Esophagus squamous epithelium (tissue), 4 donors: ENCODE data around the gene GAL3ST2.

Experiments used
- POLR2A ChIP-seq, 4 donors: fragments of 450-650 bp; IDR thresholded peaks; one replicate each; pipeline ENCODE4 v1.6.1; 2017; ENCODE audit warnings: antibody characterized with exemption in 4 of 4, mild to moderate bottlenecking in 4 of 4, moderate library complexity in 3 of 4
- TF ChIP-seq, protein P1 (sequence below), 6 experiments: fragments of 450-650 bp in 4 of 6; fragments of 200-600 bp in 2 of 6; sonication (generic) in 2 of 6; IDR thresholded peaks; one replicate each; pipeline ENCODE4 v1.5.1; 2016 to 2019; ENCODE audit warnings: antibody characterized with exemption in 6 of 6, mild to moderate bottlenecking in 4 of 6, moderate library complexity in 4 of 6

DNA sequence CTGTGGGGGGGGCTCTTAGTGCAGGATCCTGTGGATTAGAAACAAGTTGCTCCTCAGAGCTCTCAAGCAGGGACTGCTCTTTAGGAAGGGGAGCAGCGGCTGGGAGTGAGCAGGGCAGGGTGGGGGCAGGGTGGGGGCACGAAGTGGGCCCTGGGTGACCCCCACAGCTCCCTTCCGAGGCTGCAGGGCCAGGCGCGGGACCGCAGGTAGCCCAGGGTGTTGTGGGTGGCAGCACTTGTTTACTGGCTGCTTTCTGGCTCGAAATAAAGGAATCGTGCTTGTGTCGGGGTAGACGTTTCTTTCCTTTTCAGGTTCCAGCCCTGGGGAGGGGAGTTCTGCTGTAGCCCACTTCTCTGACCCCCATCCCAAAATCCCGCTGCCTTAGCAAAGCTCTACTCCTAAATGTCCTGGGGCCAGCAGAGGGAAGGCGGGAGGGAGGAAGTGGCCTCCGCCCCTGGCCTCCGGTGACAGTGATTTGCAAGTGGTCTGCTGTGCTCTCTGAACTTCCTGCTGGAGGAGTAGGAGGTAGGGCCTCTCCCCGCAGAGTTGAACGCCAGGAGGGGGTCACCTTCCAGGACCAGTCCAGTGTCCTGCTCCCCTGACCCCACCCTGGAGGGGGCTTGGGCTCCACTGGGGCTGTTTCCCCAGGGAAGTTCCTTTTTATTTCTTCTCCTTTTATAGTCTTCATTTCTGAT, 40.7 kb downstream of the GAL3ST2 start:
- TF ChIP-seq, protein P1, sequence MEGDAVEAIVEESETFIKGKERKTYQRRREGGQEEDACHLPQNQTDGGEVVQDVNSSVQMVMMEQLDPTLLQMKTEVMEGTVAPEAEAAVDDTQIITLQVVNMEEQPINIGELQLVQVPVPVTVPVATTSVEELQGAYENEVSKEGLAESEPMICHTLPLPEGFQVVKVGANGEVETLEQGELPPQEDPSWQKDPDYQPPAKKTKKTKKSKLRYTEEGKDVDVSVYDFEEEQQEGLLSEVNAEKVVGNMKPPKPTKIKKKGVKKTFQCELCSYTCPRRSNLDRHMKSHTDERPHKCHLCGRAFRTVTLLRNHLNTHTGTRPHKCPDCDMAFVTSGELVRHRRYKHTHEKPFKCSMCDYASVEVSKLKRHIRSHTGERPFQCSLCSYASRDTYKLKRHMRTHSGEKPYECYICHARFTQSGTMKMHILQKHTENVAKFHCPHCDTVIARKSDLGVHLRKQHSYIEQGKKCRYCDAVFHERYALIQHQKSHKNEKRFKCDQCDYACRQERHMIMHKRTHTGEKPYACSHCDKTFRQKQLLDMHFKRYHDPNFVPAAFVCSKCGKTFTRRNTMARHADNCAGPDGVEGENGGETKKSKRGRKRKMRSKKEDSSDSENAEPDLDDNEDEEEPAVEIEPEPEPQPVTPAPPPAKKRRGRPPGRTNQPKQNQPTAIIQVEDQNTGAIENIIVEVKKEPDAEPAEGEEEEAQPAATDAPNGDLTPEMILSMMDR (IDR thresholded peaks at IDR 0.05): no peak
- no peak for TF ChIP-seq POLR2A (IDR thresholded peaks at IDR 0.05)
